ENCODE data around the gene RAD23B. TPM values are rescaled to one million over a fixed set of nuclear protein-coding genes. Genes with fewer than 3 reads are reported as not detected.
"Not testable (repeated sequence)": the region's sequence is repeated elsewhere in the genome, so short reads cannot be mapped to it uniquely, and the experiment has no call there.

The RAD23B gene
- total RNA-seq, 1 donor from 2014 or later: 82.8 TPM

DNA sequence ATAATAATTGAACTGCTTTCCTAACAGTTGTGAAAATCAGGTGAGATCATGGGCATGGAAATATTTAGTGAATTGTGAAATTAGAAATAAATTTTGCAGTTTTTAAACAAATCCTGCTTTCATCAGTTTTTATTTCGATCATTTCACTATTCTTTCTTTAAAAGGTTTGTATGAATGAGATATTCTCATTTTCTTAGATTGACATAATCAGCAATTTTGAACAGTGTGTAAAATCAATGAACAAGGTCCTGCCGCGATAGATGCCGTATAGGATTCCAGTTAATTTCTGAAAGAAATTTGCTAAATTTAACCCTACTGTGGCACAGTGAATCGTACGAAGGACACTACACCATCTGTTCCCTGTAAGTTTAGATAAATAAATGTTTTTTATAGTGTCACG lies 7.5 kb downstream of the RAD23B start:
- DNase-seq (ENCODE audit: low read depth): no peak
- H3K4me3 ChIP-seq (ENCODE audit: low read depth, low read length): no peak overlapping the region
- no peak for TF ChIP-seq CTCF (conservative IDR thresholded peaks at IDR 0.05; ENCODE audit: low read depth, low read length)

DNA sequence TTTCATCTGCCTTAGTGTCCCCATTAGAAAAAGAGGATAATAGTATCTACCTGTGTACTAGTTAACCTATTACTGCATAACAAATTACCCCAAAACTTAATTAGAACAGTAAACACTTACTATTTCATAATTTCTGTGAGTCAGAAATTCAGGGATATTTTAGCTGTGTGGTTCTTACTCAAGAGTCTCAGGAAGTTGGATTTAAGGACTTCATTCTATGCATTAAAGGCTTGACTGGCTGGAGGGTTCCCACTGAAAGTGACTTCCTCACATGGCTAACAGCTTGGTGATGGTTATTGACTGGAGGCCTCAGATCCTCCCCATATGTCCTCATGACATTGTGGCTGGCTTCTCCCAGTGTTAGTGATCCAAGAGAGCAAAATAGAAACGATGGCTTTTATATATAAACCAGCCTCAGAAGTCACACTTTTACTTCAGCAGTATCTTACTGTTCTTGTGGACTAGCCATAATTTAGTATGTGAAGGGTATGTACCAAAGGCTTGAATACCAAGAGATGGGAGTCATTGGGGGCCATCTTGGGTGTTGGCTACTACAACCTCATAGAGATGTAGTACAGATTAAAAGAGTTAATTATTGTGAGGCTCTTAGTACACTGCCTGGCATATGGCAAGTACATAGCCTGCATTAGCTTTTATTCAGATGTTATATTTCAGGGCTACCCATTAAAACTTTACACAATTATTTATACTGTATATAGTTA lies 9.9 kb downstream of the RAD23B start:
- no peak for DNase-seq (ENCODE audit: low read depth)
- no peak for TF ChIP-seq CTCF (conservative IDR thresholded peaks at IDR 0.05; ENCODE audit: low read depth, low read length)
- H3K4me3 ChIP-seq (ENCODE audit: low read depth, low read length): no peak overlapping the region

GRCh38 chr9:107293543-107294085 lies 10.5 kb downstream of the RAD23B start:
- H3K4me3 ChIP-seq (ENCODE audit: low read depth, low read length): no peak overlapping the region
- no peak for TF ChIP-seq CTCF (conservative IDR thresholded peaks at IDR 0.05; ENCODE audit: low read depth, low read length)
- no peak for DNase-seq (ENCODE audit: low read depth)

DNA sequence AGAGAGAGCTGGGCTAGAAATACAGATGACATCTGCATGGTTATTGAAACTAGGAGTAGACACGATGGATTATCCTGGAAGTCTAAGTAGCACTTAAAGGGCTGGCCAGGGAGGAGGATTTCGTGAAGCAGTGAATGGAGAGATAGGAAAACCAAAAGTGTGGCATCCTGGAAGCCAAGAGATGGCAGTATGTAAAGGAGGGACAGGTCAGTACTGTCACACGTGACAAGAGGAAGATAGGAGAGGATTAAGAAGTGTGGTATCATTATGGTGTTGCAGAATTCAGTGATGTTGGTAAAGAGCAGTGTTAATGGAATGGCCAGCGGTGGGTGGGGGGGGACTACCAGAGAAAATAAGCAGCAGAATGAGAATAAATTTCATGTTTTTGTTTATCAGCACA lies 11.7 kb downstream of the RAD23B start:
- H3K4me3 ChIP-seq (ENCODE audit: low read depth, low read length): no peak overlapping the region
- no peak for TF ChIP-seq CTCF (conservative IDR thresholded peaks at IDR 0.05; ENCODE audit: low read depth, low read length)
- DNase-seq (ENCODE audit: low read depth): no peak

DNA sequence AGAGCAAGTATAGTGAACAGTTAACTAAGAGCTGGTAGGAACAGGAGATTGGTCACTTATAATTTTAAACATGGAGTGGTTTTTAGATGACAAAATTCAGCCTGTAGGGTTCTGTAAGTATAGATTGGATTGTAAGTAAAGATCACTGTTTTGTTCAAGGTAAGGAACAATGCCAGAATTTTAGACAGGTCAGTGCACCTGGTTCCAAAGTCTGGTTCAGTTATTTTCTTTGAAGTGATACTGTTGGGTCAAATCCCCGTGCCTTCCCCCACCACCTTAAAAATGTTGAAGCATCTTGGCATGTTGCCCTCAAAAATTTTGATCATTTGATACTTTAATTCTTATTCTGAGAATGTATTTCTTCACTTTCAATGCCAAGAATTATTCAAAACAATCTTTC lies 12.9 kb downstream of the RAD23B start:
- DNase-seq (ENCODE audit: low read depth): no peak
- H3K4me3 ChIP-seq (ENCODE audit: low read depth, low read length): no peak overlapping the region
- no peak for TF ChIP-seq CTCF (conservative IDR thresholded peaks at IDR 0.05; ENCODE audit: low read depth, low read length)

GRCh38 chr9:107296592-107296991 lies 13.5 kb downstream of the RAD23B start:
- H3K4me3 ChIP-seq (ENCODE audit: low read depth, low read length); DNase-seq (ENCODE audit: low read depth): not testable (repeated sequence)

- TF ChIP-seq CTCF (conservative IDR thresholded peaks at IDR 0.05; ENCODE audit: low read depth, low read length): peak; percentile 7
- no peak overlapping the region for H3K4me3 ChIP-seq (ENCODE audit: low read depth, low read length)
- no peak for DNase-seq (ENCODE audit: low read depth)
Measured at GRCh38 chr9:107299437-107299836, 16.4 kb downstream of the RAD23B start.

Measured in epithelial cell of proximal tubule (primary cell).